Activated CD4-positive, alpha-beta T cell treated with anti-CD3 and anti-CD28 coated beads for 36 hours (primary cell): ENCODE results near the gene FOXL3. TPM values are rescaled to one million over a fixed set of nuclear protein-coding genes. Genes with fewer than 3 reads are reported as not detected.

ENCODE experiments used
- ATAC-seq: fragments of 200-7000 bp; cut with Tn5 transposase; one replicate; pipeline ENCODE4 v1.10.0; 2021; ENCODE audit warnings: mild to moderate bottlenecking, moderate library complexity
- CTCF ChIA-PET: fragments of 350-600 bp; sonication (Branson Sonifier 250); formaldehyde crosslinking; loops from one replicate; lab custom pipeline; 2021; ENCODE audit warnings: antibody characterized with exemption; lab: Charles Lee
- POLR2A ChIA-PET: fragments of 350-600 bp; sonication (Branson Sonifier 250); formaldehyde crosslinking; loops from one replicate; lab custom pipeline; 2021; ENCODE audit warnings: antibody characterized with exemption, inconsistent platforms; lab: Charles Lee
- DNase-seq: peaks from one replicate; pipeline ENCODE4 v3.0.0-alpha.2; 2020
- H3K27ac Mint-ChIP-seq: one replicate; pipeline ENCODE4 v1.8.0; 2021; ENCODE audit warnings: mixed read lengths
- H3K27me3 Mint-ChIP-seq: one replicate; pipeline ENCODE4 v1.8.0; 2021; ENCODE audit warnings: mixed read lengths
- H3K36me3 Mint-ChIP-seq: one replicate; pipeline ENCODE4 v1.8.0; 2021; ENCODE audit warnings: low read depth, mixed read lengths
- H3K4me1 Mint-ChIP-seq: one replicate; pipeline ENCODE4 v1.8.0; 2021; ENCODE audit warnings: mixed read lengths
- H3K4me3 Mint-ChIP-seq: one replicate; pipeline ENCODE4 v1.8.0; 2021; ENCODE audit warnings: mild to moderate bottlenecking, moderate library complexity, mixed read lengths
- H3K9me3 Mint-ChIP-seq: one replicate; pipeline ENCODE4 v1.8.0; 2021; ENCODE audit warnings: low read depth, mixed read lengths
- intact Hi-C, 2 experiments: fragments of 100-400 bp; cut with DNase I in 1 of 2; cut with micrococcal nuclease in 1 of 2; formaldehyde crosslinking; loops; one replicate each; pipeline versions ENCODE4 v1.14.2 to v1.15.1; 2022 to 2024; cut with DNase I, micrococcal nuclease
- total RNA-seq, 2 experiments: library from RNA; stranded (reverse); gene quantifications; one replicate each; pipeline ENCODE4 v1.2.3, GENCODE V29; 2021

FOXL3 gene
- total RNA-seq, 2 experiments from 2014 or later: not detected

DNA sequence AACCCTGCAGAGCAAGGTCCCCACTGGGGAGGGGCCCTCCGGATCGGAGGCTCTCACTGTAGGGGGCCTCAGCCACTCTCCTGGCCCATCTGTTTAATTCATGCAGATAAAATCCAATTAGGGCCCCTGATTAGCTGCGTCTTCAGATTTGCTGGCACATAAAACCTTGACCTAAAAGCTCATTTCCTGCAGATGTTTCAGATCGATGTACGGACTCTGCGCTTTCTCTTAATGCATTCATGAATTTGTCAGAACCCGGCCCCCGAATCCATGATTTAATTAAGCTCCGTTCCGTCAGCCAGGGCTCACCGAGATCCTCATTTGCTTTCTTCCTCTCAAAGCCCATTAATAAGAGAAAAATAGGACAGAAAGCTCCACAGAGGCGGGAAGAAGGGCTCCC is 40.0 kb upstream of the FOXL3 start:
- no peaks in the 10 kb centered on the region for H3K36me3 Mint-ChIP-seq
- ATAC-seq: no peak
- no peaks in the 10 kb centered on the region for H3K9me3 Mint-ChIP-seq
- no peak overlapping the region for H3K27ac Mint-ChIP-seq
- CTCF ChIA-PET: no interaction called here
- no peaks in the 10 kb centered on the region for H3K27me3 Mint-ChIP-seq
- no peak for DNase-seq
- no peaks in the 10 kb centered on the region for H3K4me1 Mint-ChIP-seq
- H3K4me3 Mint-ChIP-seq: no peak overlapping the region
- POLR2A ChIA-PET: no interaction called here
- intact Hi-C loops: no loop called here

DNA sequence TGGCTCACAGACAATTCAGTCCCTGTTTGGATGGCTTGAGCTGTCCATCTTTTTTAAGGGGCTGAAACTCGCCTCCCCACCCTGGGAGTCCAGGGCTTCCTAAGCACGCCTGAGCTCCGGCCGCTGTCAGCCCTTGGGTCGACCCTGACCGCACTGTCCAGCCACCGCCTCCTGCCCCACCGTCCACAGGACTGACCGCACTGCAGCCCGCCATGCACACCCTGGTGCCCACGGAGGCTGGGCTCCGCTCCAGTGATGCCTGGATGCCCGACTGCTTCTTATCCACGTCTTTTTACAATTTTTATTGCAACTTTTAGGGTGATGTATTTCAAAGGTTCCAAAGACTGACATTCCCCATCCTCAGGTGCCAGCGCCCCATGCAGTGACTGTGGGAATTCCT is 39.4 kb upstream of the FOXL3 start:
- ChIA-PET CTCF (no interaction called here), POLR2A (no interaction called here)
- Mint-ChIP-seq H3K27me3 (no peaks in the 10 kb centered on the region), H3K4me1 (no peaks in the 10 kb centered on the region), H3K27ac (no peak overlapping the region), H3K36me3 (no peaks in the 10 kb centered on the region), H3K4me3 (no peak overlapping the region), H3K9me3 (no peaks in the 10 kb centered on the region)
- DNase-seq: no peak
- ATAC-seq: no peak
- intact Hi-C loops: no loop called here

DNA sequence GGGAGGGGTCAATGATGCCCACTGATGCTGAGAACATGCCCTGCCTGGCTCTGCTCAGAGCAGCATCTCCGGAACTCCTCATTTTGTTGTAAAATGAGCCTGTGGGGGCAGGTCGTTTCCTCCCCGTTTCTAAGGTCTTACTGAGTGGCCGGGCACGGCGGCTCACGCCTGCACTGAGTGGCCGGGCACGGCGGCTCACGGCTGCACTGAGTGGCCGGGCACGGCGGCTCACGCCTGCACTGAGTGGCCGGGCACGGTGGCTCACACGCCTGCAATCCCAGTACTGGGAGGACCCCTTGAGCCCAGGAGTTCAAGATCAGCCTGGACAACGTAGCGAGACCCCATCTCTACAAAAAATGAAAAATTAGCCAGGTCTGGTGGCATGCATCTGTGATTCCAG is 39.0 kb upstream of the FOXL3 start:
- no peak for ATAC-seq
- no peak for DNase-seq
- no peak overlapping the region for H3K4me3 Mint-ChIP-seq
- intact Hi-C loops: no loop called here
- no peaks in the 10 kb centered on the region for H3K36me3 Mint-ChIP-seq
- no peaks in the 10 kb centered on the region for H3K4me1 Mint-ChIP-seq
- ChIA-PET POLR2A (no interaction called here), CTCF (no interaction called here)
- no peaks in the 10 kb centered on the region for H3K27me3 Mint-ChIP-seq
- no peak overlapping the region for H3K27ac Mint-ChIP-seq
- no peaks in the 10 kb centered on the region for H3K9me3 Mint-ChIP-seq

DNA sequence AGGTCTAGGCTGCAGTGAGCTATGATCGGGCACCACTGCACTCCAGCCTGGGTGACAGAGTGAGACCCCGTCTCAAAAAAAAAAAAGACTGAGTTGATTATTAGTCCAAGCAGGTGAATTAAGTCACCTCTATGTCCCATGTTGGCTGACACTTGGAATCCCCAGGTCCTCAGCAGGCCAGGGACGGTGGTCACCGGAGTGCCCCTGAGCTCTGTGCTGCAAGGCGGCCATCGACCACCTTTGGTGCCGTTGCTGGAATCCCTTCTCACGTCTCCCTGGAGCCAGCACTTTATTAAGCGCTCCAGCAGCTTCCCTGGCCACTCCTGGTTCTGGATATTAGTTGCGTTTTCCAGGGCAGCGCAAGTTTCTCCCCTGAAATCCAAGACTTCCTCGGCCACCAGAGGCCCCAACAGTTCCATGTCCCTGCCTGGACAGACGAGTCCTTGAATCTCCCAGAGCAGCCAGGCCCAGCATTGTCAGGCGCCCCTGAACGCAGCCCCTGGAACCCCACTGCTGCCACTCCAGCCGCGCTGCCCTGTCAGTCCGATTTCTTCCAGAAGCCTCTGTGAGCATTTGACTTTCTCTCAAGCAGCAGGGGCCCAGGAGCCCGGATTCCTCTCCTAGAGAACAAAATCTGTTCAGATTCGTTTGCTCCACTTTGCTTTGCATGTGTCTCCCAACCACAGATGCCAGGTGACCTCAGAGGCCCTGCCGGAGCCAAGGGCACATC is 38.4 kb upstream of the FOXL3 start:
- POLR2A ChIA-PET: no interaction called here
- no peaks in the 10 kb centered on the region for H3K36me3 Mint-ChIP-seq
- DNase-seq (no peak), ATAC-seq (no peak)
- no peak overlapping the region for H3K4me3 Mint-ChIP-seq
- no peaks in the 10 kb centered on the region for H3K4me1 Mint-ChIP-seq
- intact Hi-C loops: no loop called here
- H3K27ac Mint-ChIP-seq: no peak overlapping the region
- no peaks in the 10 kb centered on the region for H3K27me3 Mint-ChIP-seq
- CTCF ChIA-PET: no interaction called here
- H3K9me3 Mint-ChIP-seq: no peaks in the 10 kb centered on the region

DNA sequence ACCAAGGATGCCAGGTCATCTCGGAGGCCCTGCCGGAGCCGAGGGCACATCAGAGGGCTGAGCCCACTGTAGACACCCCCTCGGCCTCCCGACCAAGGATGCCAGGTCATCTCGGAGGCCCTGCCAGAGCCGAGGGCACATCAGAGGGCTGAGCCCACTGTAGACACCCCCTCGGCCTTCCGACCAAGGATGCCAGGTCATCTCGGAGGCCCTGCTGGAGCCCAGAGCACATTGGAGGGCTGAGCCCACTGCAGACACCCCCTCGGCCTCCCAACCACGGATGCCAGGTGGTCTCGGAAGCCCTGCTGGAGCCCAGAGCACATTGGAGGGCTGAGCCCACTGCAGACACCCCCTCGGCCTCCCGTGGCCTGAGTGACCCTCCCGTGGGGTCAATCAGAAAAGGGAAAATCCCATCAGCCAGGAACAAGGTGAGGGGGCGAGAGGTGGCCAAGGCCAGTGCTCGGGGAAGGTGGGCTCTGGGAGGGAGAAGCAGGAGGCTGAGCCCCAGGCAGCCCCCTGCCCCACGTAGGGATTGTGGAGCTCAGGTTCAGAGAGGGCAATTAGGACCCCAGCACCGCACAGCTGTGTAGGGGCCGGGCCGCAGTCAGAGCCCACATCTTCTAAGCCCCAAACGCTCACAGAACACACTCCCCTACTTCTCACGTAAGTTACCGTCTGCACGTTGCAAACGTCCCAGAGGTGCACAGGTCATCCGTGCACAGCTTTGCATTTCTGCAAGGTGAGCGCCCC is 37.6 kb upstream of the FOXL3 start:
- DNase-seq (no peak), ATAC-seq (no peak)
- Mint-ChIP-seq H3K9me3 (no peaks in the 10 kb centered on the region), H3K4me3 (no peak overlapping the region), H3K27me3 (no peaks in the 10 kb centered on the region), H3K27ac (no peak overlapping the region), H3K4me1 (no peaks in the 10 kb centered on the region), H3K36me3 (no peaks in the 10 kb centered on the region)
- intact Hi-C loops: no loop called here
- CTCF ChIA-PET: no interaction called here
- POLR2A ChIA-PET: no interaction called here

DNA sequence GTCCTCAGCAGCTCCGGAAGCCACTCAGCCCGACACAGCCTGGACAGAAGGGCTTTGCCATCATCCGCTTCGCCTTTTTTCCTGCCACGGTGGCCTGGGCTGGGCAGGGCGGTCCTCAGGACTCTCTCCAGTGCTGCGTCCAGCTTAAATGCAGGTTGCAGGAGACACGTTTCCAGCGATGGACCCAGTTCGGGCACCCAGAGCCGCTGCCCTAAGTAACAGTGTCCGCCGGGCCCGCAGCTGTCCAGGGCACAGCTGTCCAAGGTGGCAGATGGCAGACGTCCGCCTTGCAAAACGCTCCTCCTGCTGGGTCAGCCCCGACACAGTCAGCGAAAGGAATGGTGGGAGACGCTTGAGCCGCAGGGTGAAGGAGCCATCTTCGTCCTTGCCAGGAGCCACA is 37.0 kb upstream of the FOXL3 start:
- H3K4me3 Mint-ChIP-seq: no peak overlapping the region
- H3K27me3 Mint-ChIP-seq: no peaks in the 10 kb centered on the region
- intact Hi-C loops: no loop called here
- no peaks in the 10 kb centered on the region for H3K4me1 Mint-ChIP-seq
- DNase-seq (no peak), ATAC-seq (no peak)
- ChIA-PET POLR2A (no interaction called here), CTCF (no interaction called here)
- no peaks in the 10 kb centered on the region for H3K9me3 Mint-ChIP-seq
- H3K36me3 Mint-ChIP-seq: no peaks in the 10 kb centered on the region
- no peak overlapping the region for H3K27ac Mint-ChIP-seq

DNA sequence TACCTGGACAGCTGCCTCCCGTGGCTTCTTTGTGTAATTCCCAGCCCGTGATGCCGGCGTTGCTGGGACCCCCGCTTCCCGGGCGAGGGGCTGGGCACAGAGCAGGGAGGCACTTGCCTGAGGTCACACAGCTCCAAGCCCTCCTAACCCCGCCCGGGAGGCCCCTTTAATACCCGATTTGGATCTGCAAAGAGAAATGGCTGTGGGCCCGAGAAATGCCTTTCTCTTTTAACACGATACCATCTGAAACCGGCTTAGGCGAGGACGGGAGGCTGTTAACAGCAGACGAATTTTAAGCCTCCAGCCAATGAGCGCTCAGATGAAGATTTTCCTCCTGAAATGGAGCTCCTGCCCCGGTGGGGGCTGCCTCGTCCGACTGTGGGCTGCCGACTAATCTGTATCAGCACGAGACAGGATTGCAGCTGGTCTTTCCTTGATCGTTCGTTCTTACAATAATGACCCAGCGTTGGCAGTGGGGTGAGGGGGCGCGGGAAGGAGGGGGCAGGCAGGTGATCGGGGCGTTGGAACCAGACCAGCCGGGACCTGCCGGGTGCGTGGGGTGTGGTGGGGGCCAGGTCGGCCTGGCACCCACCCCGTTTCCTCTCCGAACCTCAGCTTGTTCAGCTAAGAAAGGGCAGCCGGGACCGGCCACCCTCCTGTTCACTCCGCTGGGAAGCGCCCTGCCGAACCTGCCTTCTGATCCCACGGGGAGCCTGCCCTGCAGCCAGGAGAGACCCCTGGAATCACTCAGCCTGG is 36.2 kb upstream of the FOXL3 start:
- Mint-ChIP-seq H3K27ac (no peak overlapping the region), H3K36me3 (no peaks in the 10 kb centered on the region), H3K9me3 (no peaks in the 10 kb centered on the region), H3K4me3 (no peak overlapping the region), H3K27me3 (no peaks in the 10 kb centered on the region), H3K4me1 (no peaks in the 10 kb centered on the region)
- POLR2A ChIA-PET: no interaction called here
- CTCF ChIA-PET: no interaction called here
- no peak for DNase-seq
- intact Hi-C loops: no loop called here
- no peak for ATAC-seq

DNA sequence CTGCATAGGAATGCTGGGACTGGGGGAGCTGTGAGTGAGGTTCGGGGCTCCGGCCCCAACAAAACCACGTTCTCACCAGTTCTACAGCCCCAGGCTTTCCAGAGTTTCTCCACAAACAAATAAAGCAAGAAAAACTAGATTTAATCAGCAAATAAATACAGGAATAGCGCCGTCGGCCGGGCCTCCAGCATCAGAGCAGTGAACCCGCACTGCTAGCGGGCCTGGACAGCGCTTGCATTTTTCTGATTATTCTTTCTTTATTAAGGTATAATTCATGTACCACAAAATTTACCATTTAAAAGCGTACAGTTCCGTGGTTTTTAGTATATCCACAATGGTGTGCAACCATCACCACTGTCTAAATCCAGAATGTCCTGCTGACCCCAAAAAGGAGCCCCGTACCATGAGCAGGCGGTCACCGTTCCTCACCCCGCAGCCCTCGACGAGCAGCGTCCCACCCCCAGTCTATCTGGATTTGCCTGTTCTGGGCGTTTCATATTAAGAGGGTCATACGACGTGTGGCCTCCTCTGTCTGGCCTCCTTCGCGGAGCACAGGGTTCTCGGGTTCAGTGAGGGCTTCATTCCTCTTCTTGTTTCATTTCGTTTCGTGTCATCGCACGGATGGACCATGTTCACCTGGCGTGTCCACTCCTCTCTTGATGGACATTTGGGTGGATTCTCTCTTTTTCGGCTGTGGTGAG is 35.5 kb upstream of the FOXL3 start:
- DNase-seq: no peak
- no peak for ATAC-seq
- intact Hi-C loops: no loop called here
- Mint-ChIP-seq H3K27ac (no peak overlapping the region), H3K4me3 (no peak overlapping the region), H3K9me3 (no peaks in the 10 kb centered on the region), H3K27me3 (no peaks in the 10 kb centered on the region), H3K36me3 (no peaks in the 10 kb centered on the region), H3K4me1 (no peaks in the 10 kb centered on the region)
- ChIA-PET CTCF (no interaction called here), POLR2A (no interaction called here)

DNA sequence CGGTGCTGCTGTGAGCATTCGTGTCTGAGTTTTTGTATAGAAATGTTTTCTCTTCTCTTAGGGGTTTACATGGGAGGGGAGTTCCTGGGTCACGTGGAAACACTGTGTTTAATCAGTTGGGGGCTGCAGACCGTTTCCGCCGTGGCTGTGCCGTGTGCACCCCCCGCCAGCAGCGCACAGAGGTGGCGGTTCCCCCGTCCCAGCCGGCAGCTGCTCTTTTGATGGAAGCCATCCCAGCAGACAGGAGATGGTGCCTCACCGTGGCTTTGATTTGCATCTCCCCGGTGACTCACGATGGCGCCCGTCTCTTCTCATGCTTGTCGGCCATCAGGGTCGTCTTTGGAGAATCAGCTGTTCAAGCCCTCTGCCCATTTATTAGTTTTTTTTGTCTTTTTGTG is 34.9 kb upstream of the FOXL3 start:
- Mint-ChIP-seq H3K36me3 (no peaks in the 10 kb centered on the region), H3K9me3 (no peaks in the 10 kb centered on the region), H3K27me3 (no peaks in the 10 kb centered on the region), H3K4me1 (no peaks in the 10 kb centered on the region), H3K27ac (no peak overlapping the region), H3K4me3 (no peak overlapping the region)
- intact Hi-C loops: no loop called here
- ChIA-PET POLR2A (no interaction called here), CTCF (no interaction called here)
- ATAC-seq (no peak), DNase-seq (no peak)

DNA sequence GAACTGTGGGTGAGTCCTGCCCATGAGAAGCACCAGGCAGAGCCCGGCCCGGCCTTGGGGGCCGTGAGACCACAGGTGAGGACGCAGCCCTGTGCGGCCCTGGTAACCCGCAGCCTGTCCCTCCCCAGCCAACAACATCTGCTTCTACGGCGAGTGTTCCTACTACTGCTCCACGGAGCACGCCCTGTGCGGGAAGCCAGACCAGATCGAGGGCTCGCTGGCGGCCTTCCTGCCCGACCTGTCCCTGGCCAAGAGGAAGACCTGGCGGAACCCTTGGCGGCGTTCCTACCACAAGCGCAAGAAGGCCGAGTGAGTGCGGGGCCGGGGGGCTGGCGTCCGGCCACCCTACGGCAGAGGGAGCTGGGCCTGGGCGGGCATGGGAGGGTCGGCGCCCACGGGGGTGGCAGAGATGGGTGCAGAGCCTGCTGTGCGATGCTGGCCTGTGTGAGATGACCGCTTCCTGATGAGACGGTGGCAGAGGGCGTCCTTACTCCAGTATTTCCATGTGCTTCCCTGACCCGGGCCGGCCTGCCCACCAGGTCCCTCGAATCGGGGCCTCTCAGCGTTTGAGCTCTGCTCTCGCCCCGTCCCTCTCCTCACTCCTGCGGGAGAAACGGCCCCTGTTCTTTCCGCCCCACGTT is 34.1 kb upstream of the FOXL3 start:
- intact Hi-C loops: no loop called here
- H3K36me3 Mint-ChIP-seq: no peaks in the 10 kb centered on the region
- ChIA-PET POLR2A (no interaction called here), CTCF (no interaction called here)
- H3K4me1 Mint-ChIP-seq: no peaks in the 10 kb centered on the region
- DNase-seq (no peak), ATAC-seq (no peak)
- H3K27me3 Mint-ChIP-seq: no peaks in the 10 kb centered on the region
- H3K4me3 Mint-ChIP-seq: no peak overlapping the region
- no peaks in the 10 kb centered on the region for H3K9me3 Mint-ChIP-seq
- H3K27ac Mint-ChIP-seq: no peak overlapping the region

DNA sequence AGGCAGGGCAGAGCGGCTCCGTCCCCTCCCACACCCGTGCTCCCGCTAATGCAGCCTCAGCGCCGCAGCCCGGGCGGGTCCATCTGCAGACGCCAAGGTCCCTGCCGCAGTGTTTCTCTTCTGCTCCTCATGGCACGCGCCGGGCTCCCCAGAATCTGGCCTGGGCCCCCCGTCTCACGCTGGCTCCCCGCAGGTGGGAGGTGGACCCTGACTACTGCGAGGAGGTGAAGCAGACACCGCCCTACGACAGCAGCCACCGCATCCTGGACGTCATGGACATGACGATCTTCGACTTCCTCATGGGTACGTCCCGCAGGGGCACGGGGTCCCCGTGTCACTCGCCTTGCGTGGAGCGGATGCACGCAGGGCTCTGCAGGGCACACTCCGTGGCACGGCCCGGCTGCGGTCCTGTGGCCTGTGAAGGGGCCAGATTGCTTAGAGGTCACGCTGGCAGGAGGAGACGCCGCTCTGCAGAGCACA is 33.5 kb upstream of the FOXL3 start:
- ChIA-PET CTCF (no interaction called here), POLR2A (no interaction called here)
- intact Hi-C loops: no loop called here
- Mint-ChIP-seq H3K9me3 (no peaks in the 10 kb centered on the region), H3K36me3 (no peaks in the 10 kb centered on the region), H3K4me3 (no peak overlapping the region), H3K27me3 (no peaks in the 10 kb centered on the region), H3K27ac (no peak overlapping the region), H3K4me1 (no peaks in the 10 kb centered on the region)
- ATAC-seq: no peak
- DNase-seq: no peak
